ENCODE measurements around the gene MRPS2. TPM values are rescaled to one million over a fixed set of nuclear protein-coding genes. Genes with fewer than 3 reads are reported as not detected.

MRPS2 gene
- total RNA-seq, 3 donors from 2014 or later (not counting 1 experiment from before 2014, with no cell fraction given), result 15.6 to 26.7 (median 24.7) TPM

DNA sequence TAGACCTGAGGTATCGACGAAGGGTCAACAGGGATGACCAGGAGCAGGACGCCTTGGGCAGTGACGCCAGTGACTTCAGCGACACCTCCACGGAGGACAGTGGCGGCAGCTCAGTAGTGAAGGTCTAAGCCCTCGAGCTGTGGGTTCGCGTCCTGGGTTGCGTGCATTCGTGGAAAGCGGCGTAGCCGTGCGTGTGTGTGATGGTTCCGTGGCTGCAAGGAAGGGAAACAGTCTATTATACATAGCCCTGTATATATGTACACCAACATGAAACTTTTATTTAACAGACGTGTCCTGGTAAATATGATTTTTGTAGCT lies 12.5 kb upstream of the MRPS2 start:
- Mint-ChIP-seq H3K4me1 (no peaks in the 10 kb centered on the region), H3K36me3 (no peaks in the 10 kb centered on the region), H3K27ac (no peak overlapping the region), H3K27me3 (ENCODE audit: low read depth in 2 of 2) (no peaks in the 10 kb centered on the region), H3K4me3 (no peak overlapping the region), H3K9me3 (no peaks in the 10 kb centered on the region)
- H3K4me3 ChIP-seq (ENCODE audit: low read length), result no peak overlapping the region
- no peak for ATAC-seq
- TF ChIP-seq, protein P1, sequence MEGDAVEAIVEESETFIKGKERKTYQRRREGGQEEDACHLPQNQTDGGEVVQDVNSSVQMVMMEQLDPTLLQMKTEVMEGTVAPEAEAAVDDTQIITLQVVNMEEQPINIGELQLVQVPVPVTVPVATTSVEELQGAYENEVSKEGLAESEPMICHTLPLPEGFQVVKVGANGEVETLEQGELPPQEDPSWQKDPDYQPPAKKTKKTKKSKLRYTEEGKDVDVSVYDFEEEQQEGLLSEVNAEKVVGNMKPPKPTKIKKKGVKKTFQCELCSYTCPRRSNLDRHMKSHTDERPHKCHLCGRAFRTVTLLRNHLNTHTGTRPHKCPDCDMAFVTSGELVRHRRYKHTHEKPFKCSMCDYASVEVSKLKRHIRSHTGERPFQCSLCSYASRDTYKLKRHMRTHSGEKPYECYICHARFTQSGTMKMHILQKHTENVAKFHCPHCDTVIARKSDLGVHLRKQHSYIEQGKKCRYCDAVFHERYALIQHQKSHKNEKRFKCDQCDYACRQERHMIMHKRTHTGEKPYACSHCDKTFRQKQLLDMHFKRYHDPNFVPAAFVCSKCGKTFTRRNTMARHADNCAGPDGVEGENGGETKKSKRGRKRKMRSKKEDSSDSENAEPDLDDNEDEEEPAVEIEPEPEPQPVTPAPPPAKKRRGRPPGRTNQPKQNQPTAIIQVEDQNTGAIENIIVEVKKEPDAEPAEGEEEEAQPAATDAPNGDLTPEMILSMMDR (IDR thresholded peaks at IDR 0.05), result no peak
- H3K9me3 ChIP-seq (ENCODE audit: control insufficient read depth, insufficient read depth, low read length), result no peaks in the 10 kb centered on the region
- no peaks in the 10 kb centered on the region for H3K4me1 ChIP-seq (ENCODE audit: control insufficient read depth, insufficient read depth, low read length)
- DNase-seq, result no peak
- intact Hi-C loops (cut with micrococcal nuclease), result no loop called here
- no peak overlapping the region for H3K27ac ChIP-seq (ENCODE audit: low read length)
- 97% methylated on average over 17 of the region's 18 CpGs for WGBS (ENCODE audit: insufficient coverage)
- peaks cover 5% of the 10 kb centered on the region for H3K36me3 ChIP-seq (ENCODE audit: control insufficient read depth, insufficient read depth, low read length)
- H3K27me3 ChIP-seq (ENCODE audit: control insufficient read depth, insufficient read depth, low read length), result no peaks in the 10 kb centered on the region

DNA sequence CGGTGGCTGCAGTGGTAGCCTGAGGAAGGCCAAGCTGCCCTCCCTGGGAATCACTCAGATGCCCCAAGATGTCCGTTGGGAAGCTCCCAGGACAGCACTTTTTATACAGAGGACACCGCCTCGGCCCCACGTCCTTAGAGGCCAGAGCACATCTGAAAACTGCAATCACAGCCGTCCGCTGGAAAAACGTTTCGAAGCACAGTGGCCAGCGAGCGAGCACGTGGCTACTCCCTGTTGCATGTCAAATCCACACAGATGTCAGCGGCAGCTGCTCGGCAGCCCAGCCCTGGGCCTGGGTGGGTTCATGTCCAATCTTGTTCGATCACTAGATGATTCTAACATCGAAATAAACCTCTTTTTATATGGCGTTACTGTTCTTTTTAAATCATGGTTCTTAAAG lies 12.0 kb upstream of the MRPS2 start:
- no peaks in the 10 kb centered on the region for H3K27me3 Mint-ChIP-seq (ENCODE audit: low read depth in 2 of 2)
- Histone ChIP-seq H3K4me1 (ENCODE audit: control insufficient read depth, insufficient read depth, low read length) (no peaks in the 10 kb centered on the region), H3K27ac (ENCODE audit: low read length) (no peak overlapping the region), H3K36me3 (ENCODE audit: control insufficient read depth, insufficient read depth, low read length) (peaks cover 5% of the 10 kb centered on the region), H3K4me3 (ENCODE audit: low read length) (no peak overlapping the region), H3K9me3 (ENCODE audit: control insufficient read depth, insufficient read depth, low read length) (no peaks in the 10 kb centered on the region), H3K27me3 (ENCODE audit: control insufficient read depth, insufficient read depth, low read length) (no peaks in the 10 kb centered on the region)
- no peak for DNase-seq
- no peak overlapping the region for H3K27ac Mint-ChIP-seq
- no peaks in the 10 kb centered on the region for H3K36me3 Mint-ChIP-seq
- H3K4me1 Mint-ChIP-seq, result no peaks in the 10 kb centered on the region
- intact Hi-C loops (cut with micrococcal nuclease), result no loop called here
- no peak overlapping the region for H3K4me3 Mint-ChIP-seq
- H3K9me3 Mint-ChIP-seq, result no peaks in the 10 kb centered on the region
- ATAC-seq, result no peak
- TF ChIP-seq, protein P1 (IDR thresholded peaks at IDR 0.05), result no peak
- 92% methylated on average over 17 of the region's 17 CpGs for WGBS (ENCODE audit: insufficient coverage)

DNA sequence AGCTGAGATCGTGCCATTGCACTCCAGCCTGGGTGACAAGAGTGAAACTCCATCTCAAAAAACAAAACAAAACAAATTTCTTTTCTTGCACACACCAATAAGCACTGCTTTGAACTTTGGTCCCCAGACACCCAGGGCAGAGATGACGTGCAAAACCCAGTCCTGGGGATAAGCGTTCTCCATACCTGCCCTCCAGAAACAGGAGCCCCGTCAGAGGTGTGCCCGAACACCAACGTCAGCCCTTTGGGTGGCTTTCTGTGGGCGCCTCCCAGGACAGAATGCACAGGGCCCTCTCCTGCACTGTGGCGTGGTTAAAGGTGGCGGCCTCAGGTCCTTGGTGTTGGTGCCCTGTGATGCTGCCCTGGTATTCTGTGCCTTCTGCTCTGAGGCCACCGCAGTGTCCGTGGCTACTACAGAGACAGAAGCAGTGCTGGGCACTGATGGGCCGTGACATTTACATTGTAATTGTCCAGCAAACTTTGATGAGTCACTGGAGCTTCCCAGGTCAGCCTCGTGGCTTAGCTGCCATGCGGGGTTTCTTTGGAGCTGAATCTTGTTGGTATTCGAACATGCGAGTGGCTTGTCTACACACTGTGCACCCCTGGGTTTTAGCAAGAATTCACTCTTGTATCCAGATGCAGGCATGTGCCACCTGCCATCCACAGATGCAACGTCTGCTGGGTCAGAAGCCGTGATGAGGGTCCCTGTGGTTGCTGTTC lies 11.1 kb upstream of the MRPS2 start:
- TF ChIP-seq, protein P1 (IDR thresholded peaks at IDR 0.05), result no peak
- Histone ChIP-seq H3K4me3 (ENCODE audit: low read length) (no peak overlapping the region), H3K27ac (ENCODE audit: low read length) (no peak overlapping the region), H3K36me3 (ENCODE audit: control insufficient read depth, insufficient read depth, low read length) (peaks cover 5% of the 10 kb centered on the region), H3K4me1 (ENCODE audit: control insufficient read depth, insufficient read depth, low read length) (no peaks in the 10 kb centered on the region), H3K27me3 (ENCODE audit: control insufficient read depth, insufficient read depth, low read length) (no peaks in the 10 kb centered on the region), H3K9me3 (ENCODE audit: control insufficient read depth, insufficient read depth, low read length) (no peaks in the 10 kb centered on the region)
- H3K27ac Mint-ChIP-seq, result no peak overlapping the region
- H3K9me3 Mint-ChIP-seq, result no peaks in the 10 kb centered on the region
- intact Hi-C loops (cut with micrococcal nuclease), result no loop called here
- DNase-seq (no peak), ATAC-seq (no peak)
- no peaks in the 10 kb centered on the region for H3K4me1 Mint-ChIP-seq
- no peaks in the 10 kb centered on the region for H3K27me3 Mint-ChIP-seq (ENCODE audit: low read depth in 2 of 2)
- H3K4me3 Mint-ChIP-seq, result no peak overlapping the region
- 83% methylated on average over 18 of the region's 18 CpGs for WGBS (ENCODE audit: insufficient coverage)
- no peaks in the 10 kb centered on the region for H3K36me3 Mint-ChIP-seq

Measured in natural killer cell (primary cell).